HG03064 (cell line): ENCODE data around the gene SLC24A3.

Experiments used
- ATAC-seq: cut with Tn5 transposase; IDR thresholded peaks from one replicate; pipeline ENCODE4 v1.9.1; 2021; ENCODE audit warnings: low read depth; ENCODE audit not compliant: unreplicated experiment

The SLC24A3 gene

GRCh38 chr20:19691125-19691524, 478.7 kb downstream of the SLC24A3 start:
- no peak for ATAC-seq

- ATAC-seq: no peak
These were observed 479.7 kb downstream of the SLC24A3 start for GRCh38 chr20:19692100-19692499.

- ATAC-seq: no peak
These were observed 480.3 kb downstream of the SLC24A3 start for GRCh38 chr20:19692685-19693119.

DNA sequence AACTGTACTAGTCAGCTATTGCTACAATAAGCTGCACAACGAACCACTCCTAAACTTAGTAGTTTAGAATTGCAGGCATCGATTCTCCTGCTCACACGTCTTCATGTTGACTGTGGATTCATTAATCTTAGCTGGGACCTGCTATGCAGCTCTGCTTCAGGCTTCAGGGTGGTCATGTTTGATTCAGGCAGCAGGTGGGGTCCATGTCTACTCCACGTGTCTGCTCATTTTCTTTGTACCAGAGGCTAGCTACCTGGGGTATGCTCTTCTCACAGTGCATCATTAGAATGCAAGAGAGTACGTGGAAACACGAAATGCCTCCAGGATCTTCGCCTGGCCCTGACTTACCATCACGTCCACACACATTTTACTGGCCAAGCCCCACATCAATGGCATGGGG, 481.1 kb downstream of the SLC24A3 start:
- ATAC-seq: no peak

- ATAC-seq: no peak
These were observed 482.6 kb downstream of the SLC24A3 start for GRCh38 chr20:19695081-19695480.

DNA sequence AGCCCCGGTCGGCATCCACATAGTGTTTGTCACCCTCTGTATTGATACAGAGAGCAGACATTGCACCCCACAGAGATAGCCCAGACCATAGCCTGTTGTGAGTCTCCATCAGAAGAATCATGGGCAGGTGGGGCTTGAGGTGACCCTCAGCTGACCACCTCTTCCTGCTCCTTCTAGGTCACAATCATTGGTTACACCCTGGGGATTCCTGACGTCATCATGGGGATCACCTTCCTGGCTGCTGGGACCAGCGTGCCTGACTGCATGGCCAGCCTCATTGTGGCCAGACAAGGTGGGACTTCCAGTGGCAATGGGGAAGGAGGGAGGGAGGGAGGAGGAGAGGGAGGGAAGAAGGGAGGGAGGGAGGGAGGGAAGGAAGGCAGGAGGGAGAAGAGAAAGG, 484.2 kb downstream of the SLC24A3 start:
- no peak for ATAC-seq

DNA sequence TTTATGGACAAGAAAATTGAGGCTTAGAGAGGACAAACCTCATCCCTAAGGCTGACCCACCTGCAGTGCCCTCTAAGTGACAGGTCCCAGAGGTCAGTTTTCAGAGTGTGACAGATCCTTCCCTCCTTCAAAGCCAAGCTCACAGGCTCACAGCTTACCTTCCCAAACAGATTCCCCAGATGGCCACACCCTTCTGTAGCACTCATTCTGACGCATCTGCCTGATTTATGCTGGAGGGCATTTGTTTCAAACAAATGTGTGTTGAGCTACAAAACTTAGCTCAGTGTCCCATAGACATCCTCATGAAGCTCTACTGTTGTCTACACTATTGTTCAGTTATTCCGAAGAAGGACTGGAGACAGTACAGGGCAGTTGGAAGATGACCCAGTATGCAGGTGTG, 485.0 kb downstream of the SLC24A3 start:
- ATAC-seq: no peak

DNA sequence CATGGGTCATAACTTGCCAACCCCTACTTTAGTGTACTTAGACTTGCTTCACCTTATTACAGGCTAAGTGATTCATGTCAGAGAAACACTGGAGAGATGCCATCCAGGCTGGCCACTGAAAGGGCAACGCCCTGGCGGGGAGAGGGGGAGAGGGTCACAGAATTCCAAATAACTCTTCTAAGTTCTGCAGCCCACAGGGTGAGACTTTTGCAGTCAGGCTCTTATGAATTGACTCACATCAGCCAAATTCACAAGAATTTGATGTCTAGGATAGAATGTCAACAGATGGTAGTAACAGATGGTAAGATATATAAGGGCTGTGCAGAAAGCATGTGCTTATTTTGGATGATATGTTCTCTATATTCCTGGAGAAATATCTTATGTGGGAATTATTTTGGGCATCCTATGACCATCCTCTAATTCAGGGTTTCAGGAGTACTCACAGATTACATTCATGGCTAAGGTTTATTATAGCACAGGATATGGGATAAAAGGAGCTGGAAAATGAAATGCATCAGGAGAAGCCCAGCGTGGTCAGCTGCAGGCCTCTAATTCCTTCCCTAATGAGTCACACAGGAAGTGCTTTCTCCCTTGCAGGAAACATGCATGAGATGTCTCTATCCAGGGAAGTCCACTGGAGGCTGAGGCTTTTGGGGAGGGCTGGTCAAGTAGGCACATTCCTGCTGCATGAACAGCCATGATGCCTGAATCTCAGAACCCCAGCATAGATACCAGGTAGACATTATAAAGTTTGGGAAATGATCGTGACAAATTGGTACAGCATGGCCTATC, 486.9 kb downstream of the SLC24A3 start:
- ATAC-seq: no peak

DNA sequence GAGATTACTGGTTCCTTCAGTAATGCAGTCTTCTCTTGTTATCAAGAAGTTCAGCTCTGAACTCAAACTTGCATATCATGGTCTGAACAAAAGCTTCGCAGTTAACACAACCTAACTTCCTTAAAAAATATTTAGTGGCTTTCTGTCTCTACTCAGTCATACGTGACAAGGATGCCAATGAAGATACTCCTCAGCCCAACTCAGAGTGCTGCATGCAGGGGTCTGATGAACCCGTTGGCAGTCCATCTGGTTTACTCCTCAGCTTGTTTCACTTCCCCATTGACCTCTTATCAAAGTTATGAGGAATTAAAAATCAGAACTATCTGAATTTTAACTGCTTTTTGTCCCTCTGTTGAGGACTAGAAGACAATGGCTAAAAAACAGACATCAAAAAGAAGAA, 489.0 kb downstream of the SLC24A3 start:
- no peak for ATAC-seq

DNA sequence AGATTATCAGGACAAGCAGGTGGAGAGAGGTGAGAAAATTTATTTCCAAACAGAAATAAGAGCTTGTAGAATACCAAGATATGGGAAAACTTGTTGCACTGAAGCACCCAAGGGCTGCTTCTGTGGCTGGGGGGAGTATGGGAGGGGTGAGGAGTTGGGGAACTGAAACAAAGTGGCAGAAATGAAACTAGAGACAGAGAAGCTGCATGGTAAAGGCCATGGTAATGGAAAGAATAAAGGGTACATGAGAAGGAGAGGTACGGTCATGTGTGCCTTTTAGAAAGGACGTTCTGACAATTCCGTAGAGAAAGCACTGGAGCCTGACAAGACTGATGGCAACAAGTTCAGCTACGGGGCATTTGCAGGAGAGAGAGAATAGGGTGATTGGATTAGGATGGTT, 494.0 kb downstream of the SLC24A3 start:
- ATAC-seq: no peak

DNA sequence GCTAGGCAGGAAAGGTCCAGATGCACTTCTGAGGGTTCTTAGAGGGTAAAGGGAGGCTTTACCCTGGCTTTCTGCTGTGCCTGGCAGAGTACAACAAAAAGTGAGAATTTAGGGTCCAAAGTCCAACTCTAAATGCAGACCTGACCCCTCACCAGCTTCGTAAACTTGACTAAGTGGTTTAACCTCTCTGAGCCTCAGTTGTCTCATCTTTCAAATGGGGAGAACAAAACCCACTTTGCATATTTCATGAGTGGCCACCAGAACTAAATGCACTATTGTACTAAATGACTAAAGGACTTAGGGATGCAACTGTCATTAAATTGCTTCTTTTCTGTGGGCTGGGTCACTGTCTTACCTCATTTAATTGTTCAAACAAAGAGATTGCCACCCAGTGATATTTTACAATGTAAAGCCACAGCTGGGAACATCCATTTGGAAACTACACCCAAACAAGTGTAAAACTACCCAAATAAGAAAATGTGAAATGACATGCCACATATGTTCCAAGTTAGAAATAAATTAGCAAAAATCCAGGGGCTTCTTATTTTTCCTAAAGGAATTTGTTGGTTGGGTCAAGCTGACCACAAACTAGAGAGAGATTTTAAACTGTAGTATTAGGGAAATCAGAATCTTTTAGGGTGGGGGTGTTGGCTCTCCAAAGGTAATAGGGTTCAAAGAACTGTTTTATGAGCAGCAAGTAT, 497.3 kb downstream of the SLC24A3 start:
- ATAC-seq: no peak

GRCh38 chr20:19710336-19711120, 498.1 kb downstream of the SLC24A3 start:
- ATAC-seq: no peak

GRCh38 chr20:19711126-19711525, 498.7 kb downstream of the SLC24A3 start:
- ATAC-seq: no peak

GRCh38 chr20:19712721-19713260, 500.3 kb downstream of the SLC24A3 start:
- ATAC-seq: no peak

DNA sequence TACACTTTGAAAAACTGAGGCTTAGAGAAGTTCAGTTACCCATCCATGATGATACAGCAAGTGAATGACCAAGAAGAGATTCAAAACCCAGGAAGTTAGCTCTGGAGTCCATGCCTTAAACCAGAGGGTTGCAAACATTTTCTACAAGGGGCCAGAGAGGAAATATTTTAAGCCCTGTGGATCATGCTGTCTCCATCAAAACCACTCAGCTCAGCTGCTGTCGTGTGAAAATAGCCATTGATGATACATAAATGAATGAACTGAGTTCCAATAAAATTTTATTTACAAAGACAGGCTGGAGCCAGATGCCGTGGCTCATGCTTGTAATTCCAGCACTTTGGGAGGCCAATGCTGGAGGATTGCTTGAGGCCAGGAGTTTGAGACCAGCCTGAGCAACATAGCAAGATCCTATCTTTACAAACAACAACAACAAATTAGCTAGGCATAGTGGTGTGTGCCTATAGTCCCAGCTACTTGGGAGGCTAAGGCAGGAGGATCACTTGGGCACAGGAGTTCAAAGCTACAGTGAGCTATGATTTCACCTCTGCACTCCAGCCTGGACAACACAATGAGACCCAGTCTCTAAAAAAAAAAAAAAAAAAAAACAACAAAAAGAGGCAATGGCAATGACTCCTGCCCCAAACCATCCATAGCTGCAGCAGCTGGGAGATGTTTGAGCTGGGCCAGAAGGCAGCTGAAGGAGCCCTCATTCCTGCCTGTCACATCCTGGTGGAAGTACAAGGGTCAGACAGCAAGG, 501.6 kb downstream of the SLC24A3 start:
- no peak for ATAC-seq

GRCh38 chr20:19714579-19714840, 502.1 kb downstream of the SLC24A3 start:
- no peak for ATAC-seq

GRCh38 chr20:19715986-19716385, 503.5 kb downstream of the SLC24A3 start:
- no peak for ATAC-seq

GRCh38 chr20:19718880-19719279, 506.4 kb downstream of the SLC24A3 start:
- ATAC-seq: no peak

DNA sequence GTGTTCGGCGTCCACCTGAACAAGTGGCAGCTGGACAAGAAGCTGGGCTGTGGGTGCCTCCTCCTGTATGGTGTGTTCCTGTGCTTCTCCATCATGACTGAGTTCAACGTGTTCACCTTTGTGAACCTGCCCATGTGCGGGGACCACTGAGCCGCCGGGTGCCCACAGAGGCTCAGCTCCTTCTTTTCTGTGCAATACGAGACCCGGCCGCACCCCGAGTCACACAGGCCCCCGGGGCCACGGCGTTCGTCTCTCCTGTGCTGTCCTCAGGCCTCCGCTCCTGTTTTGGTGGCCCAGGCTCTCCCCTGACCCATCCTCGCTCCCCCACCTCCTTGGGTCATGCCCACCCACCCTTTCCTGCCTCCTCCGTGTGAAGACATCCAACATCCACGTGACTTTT, 508.5 kb downstream of the SLC24A3 start:
- no peak for ATAC-seq

- ATAC-seq: no peak
These were observed 510.6 kb downstream of the SLC24A3 start for GRCh38 chr20:19723051-19723450.
